NCI-H146 treated with DMSO at 0.1 percent for 48 hours (cell line): Measurements from ENCODE around the gene G2E3.
"Not testable (repeated sequence)": the region's sequence is repeated elsewhere in the genome, so short reads cannot be mapped to it uniquely, and the experiment has no call there.

Experiments used
- DNase-seq: peaks from one replicate; lab custom pipeline; 2025; ENCODE audit not compliant: unreplicated experiment; lab: John Stamatoyannopoulos, UW

Gene G2E3

GRCh38 chr14:30559638-30560091 is 707 bp downstream of the G2E3 start:
- DNase-seq, result peak; percentile 14

- no peak for DNase-seq
Observed at GRCh38 chr14:30560581-30560980, 1.6 kb downstream of the G2E3 start.

DNA sequence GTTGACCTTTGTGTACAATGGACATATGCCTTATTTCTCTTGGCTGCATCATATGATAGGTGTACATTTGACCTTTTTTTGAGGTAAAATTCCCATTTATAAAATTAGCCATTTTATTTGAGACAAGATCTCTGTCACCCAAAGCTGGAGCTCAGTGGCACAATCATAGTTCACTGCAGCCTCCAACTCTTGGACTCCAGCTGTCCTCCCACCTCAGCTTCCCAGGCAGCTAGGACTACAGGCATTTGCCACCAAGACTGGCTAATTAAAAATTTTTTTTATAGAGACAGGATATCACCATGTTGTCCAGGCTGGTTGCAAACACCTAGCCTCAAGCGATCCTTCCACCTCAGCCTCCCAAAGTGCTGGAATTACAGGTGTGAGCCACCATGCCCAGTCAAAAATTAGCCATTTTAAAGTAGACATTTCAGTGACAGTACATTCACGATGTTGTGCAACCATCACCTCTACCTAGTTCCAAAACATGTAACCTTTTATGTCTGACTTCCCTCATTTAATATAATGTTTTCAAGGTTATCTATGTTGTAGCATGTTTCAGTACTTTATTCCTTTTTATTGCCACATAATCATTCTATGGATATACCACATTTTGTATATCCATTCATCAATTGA is 5.4 kb downstream of the G2E3 start:
- DNase-seq, result no peak

- no peak for DNase-seq
Observed at GRCh38 chr14:30564868-30565248, 5.9 kb downstream of the G2E3 start.

- DNase-seq, result no peak
Observed at GRCh38 chr14:30569216-30569902, 10.4 kb downstream of the G2E3 start.

DNA sequence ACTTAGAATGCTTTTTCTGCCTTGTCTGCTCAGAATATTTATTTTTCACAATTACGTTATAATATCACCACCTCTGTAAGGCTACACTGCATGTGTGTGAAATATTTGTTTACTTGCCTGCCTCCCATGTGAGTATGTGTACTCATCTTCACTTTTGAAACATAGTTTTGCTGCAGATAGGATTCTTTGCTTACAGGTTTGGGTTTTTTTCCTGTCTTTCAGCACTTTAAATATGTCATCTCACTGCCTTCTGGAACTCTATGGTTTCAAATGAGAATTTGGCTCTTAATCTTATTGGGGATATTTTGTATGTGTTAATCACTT is 10.9 kb downstream of the G2E3 start:
- no peak for DNase-seq

DNA sequence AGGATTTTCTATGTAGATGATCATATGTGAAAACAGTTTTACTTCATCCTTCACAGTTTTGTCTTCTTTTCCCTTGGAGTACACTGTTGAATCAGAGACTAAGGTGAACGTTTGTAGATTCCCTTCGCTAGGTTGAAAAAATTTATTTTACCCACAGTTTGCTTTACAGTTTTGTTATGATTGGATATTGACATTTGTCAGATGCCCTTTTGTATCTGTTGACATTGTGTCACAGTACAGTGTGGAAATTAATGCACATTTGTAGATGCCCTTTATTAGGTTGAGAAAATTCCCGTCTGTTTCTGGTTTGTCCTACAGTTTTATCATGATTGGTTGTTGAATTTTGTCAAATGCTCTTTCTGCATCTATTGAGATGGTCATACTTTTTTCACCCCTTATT is 13.3 kb downstream of the G2E3 start:
- no peak for DNase-seq

- no peak for DNase-seq
Observed at GRCh38 chr14:30572771-30573170, 13.8 kb downstream of the G2E3 start.

- no peak for DNase-seq
Observed at GRCh38 chr14:30573226-30573814, 14.4 kb downstream of the G2E3 start.

DNA sequence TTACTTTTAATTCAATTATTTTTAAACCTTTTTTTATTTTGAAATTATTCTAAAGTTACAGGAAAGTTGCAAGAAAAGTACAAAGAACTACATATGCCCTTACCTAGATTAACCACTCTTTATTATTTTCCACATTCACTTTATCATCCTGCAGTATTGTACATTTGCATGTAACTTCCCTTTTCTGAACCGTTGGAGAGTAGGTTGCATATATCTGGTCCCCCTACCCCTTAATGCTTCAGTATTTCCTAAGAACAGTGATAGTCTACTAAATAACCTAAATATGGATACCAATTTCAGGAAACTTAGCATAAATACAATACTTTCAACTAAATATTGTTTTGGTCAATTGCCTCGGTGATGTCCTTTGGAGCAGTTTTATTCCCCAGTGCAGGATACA is 15.0 kb downstream of the G2E3 start:
- no peak for DNase-seq

DNA sequence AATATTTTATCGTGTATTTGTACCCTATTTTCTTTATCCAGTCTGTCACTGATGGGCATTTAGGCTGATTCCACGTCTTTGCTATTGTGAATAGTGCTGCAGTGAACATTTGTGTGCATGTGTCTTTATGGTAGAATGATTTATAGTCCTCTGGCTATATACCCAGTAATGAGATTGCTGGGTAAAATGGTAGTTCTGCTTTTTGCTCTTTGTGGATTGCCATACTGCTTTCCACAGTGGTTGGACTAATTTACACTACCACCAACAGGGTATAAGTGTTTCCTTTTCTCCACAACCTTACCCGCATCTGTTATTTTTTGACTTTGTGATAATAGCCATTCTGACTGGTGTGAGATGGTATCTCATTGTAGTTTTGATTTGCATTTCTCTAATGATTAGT is 15.8 kb downstream of the G2E3 start:
- DNase-seq, result peak; percentile 5

GRCh38 chr14:30576333-30576732 is 17.4 kb downstream of the G2E3 start:
- DNase-seq, result not testable (repeated sequence)

DNA sequence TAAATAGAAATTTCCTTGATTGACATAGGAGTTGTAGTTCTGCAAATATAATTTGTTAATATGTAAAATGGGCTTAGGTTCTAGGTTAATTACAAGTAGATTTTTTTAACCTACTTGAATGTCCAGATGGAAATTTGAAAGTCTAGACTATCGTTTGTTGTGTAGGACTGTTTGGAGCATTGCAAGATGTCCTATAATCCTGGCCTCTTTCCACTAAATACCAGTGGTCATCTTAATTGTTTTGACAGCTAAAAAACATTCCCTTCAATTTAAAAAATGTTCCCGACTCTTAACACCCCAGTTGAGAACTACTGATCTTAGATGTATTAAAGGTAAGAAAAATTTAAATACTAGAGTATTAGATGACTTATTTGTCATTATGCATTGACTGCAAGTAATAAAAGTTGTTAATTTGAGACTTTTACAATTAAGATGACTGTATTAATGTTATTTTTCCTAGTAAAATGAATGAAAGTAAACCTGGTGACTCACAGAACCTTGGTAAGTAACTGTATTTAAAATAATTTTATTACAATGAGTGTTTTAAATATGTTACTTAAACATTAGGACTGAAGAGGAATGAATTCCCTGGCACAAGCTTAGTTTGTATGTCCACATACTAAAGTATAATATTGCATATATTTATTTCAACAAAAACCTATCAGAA is 21.8 kb downstream of the G2E3 start:
- DNase-seq, result no peak

- no peak for DNase-seq
Observed at GRCh38 chr14:30581283-30581625, 22.3 kb downstream of the G2E3 start.

DNA sequence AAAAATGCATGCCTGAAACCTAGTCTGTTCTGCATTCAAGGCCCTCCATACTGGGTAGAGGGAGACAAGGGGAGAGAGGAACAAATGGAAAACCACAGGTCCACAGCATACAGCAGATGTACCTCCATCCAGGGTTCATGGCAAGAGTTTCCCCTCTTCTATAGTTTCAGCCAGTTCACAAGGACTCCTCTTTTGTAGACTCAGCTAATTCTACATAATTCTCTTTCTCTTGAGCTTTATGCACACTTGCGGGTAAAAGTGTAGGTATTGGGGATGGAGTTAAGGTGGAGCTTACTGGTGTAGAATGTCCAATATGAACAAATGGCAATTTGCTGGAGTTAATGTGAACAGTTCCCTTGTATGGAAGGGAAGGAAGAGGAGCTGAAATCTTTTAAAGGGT is 23.4 kb downstream of the G2E3 start:
- DNase-seq, result no peak

DNA sequence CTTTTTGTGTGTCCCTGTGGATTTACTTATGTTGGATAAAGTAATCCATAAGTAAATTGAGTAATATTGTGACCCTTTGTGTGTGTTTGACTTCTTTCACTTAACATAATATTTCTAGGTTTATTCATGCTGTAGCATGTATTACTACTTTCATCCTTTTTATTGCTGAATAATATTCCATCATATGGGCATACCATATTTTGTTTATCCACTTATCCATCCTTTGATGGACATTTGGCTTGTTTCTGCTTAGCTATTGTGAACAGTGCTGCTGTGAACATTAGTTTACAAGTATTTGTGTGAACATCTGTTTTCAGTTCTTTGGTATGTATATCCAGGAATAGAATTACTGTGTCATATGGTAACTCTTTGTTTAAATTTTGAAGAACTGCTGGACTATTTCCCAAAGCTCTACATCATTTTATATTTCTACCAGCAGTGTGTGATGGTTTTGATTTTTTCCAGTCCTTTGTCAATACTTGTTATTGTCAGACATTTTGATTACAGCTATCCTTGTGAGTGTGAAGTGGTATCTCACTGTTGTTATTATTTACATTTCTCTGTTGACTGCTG is 25.2 kb downstream of the G2E3 start:
- DNase-seq, result no peak

- DNase-seq, result no peak
Observed at GRCh38 chr14:30585204-30585603, 26.2 kb downstream of the G2E3 start.

DNA sequence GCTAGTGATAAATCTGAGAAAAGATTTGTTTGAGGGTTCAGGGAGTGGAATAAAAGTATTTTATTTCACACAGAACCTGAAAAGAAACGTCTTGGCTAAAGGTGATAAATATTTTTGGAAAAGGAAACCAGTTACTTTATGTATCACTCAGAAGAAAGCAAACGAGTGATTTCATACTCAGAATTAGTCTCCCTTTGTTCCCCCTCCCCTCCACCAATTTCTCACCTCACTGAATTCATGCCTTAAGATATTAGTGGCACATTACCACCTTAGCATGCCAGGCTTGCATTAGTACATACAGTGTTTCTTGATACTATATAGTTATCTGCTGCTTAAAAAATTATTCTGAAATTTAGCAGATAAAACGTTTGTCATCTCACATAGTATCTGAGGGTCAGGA is 28.2 kb downstream of the G2E3 start:
- no peak for DNase-seq

DNA sequence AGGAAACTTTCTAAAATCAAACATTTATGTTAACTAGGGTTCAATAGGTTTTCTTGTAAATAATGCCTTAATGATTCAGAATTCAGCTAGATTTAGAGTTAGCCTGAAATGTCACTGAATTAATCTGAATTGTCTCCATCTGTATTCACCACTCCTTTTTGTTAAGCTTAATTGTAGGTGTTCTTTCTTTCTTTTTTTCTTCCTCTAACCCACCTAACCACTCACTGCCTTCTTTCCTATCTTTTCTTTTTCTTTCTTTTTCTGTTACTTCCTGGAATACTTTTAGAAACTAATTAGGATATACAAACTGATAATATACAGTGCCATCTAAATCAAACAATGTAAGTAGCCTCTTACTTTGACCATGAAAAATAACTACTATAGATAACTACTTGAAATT is 29.9 kb downstream of the G2E3 start:
- no peak for DNase-seq

GRCh38 chr14:30596935-30597334 is 38.0 kb downstream of the G2E3 start:
- DNase-seq, result no peak

DNA sequence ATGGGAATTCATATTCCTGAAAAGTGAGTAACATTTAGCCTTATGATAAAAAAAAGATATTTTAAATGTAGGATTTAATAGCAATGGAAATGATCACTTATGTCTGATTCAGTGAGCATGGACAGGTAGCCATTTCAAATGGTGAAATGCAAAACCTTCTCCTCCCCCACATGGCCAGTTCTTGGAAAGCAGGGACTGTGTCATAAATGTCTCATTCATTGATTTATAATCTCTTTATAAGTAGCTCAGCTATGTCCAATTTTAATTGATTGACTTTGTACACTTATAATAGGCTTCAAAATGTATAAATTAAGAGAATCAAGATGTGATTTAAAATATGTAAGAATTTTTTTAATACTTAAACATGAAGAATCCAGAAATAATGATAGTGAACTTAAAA is 38.5 kb downstream of the G2E3 start:
- DNase-seq, result no peak
